GM10266 (cell line): ENCODE measurements around the gene PLXDC2.

Source experiments
- DNase-seq: peaks from one replicate; pipeline ENCODE4 v3.0.0; 2012; ENCODE audit errors: extremely low spot score
- CTCF ChIP-seq: IDR thresholded peaks from 2 replicates; pipeline ENCODE4 v1.5.1; 2012; ENCODE audit warnings: mild to moderate bottlenecking, low read depth; ENCODE audit not compliant: control insufficient read depth, insufficient read depth; ENCODE audit errors: missing control alignments

PLXDC2 gene

GRCh38 chr10:19828278-19829049 is 12.2 kb downstream of the PLXDC2 start:
- TF ChIP-seq CTCF: no peak
- DNase-seq: no peak

GRCh38 chr10:19832699-19833098 is 16.5 kb downstream of the PLXDC2 start:
- no peak for TF ChIP-seq CTCF
- no peak for DNase-seq

- no peak for DNase-seq
- no peak for TF ChIP-seq CTCF
Observed at GRCh38 chr10:19833170-19833824, 17.1 kb downstream of the PLXDC2 start.

- DNase-seq: no peak
- TF ChIP-seq CTCF: no peak
Observed at GRCh38 chr10:19835952-19836351, 19.7 kb downstream of the PLXDC2 start.

- no peak for DNase-seq
- no peak for TF ChIP-seq CTCF
Observed at GRCh38 chr10:19839090-19839489, 22.9 kb downstream of the PLXDC2 start.

GRCh38 chr10:19839552-19839951 is 23.3 kb downstream of the PLXDC2 start:
- DNase-seq: no peak
- no peak for TF ChIP-seq CTCF

- no peak for TF ChIP-seq CTCF
- no peak for DNase-seq
Observed at GRCh38 chr10:19840776-19841175, 24.5 kb downstream of the PLXDC2 start.
